Stimulated activated CD8-positive, alpha-beta memory T cell treated with anti-CD3 and anti-CD28 coated beads, Interleukin-4, amount 100 ng/mL, for 24 hours (primary cell): Measurements from ENCODE around the gene PACS1.
A peak's percentile ranks its signal among the peaks of the same experiment; 100 is the strongest.

ENCODE experiments used
- DNase-seq: peaks from one replicate; pipeline ENCODE4 v3.0.0-alpha.2; 2020; ENCODE audit warnings: low read depth

PACS1 gene

DNA sequence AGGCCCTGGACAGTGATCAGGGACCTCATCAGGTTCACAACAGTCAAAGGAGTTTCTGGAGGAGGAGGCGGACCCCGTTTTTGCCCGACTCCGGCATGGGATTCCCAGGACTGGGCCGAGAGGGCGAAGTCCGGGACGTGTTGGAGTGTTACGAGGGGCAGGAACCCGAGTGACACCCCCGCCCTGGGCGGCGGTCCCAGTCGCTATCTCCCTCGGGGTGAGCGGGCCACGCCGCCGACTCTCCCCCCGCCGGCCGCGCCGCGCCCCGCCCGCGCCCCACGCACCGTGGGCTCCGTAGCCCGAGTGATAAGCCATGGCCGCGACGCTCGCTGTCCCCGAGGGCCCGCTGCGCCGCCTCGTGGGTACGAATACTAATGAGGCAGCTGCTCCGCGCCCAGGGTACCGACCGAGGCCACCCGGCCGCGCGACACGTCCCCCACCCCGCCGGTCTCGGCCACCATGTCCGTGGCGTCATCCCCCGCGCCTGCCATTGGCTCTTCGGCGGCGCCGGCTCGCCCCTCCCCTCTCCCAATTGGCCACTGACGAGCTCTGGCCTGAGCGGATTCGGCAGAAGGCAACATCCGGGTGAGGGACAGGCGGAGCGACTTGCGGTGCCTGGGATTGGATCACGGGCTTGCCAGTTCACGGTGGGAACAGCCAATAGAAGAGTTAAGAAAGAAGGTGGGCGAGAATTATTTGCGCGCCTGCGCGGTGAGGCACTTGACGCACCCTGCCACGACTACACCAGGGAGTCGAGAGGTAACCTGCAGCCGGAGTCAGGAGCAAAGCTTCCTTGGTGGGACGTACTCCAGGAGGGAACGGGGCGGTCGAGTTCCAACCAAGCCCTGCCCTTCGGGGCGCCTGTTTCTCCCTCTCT, 218.8 kb downstream of the PACS1 start, which contains the start of gene YIF1A:
YIF1A (minus strand) TSS at position 473 of the 877 bp plus-strand sequence; CDS start at position 315, 158 bp downstream.
- DNase-seq = peak; percentile 97

DNA sequence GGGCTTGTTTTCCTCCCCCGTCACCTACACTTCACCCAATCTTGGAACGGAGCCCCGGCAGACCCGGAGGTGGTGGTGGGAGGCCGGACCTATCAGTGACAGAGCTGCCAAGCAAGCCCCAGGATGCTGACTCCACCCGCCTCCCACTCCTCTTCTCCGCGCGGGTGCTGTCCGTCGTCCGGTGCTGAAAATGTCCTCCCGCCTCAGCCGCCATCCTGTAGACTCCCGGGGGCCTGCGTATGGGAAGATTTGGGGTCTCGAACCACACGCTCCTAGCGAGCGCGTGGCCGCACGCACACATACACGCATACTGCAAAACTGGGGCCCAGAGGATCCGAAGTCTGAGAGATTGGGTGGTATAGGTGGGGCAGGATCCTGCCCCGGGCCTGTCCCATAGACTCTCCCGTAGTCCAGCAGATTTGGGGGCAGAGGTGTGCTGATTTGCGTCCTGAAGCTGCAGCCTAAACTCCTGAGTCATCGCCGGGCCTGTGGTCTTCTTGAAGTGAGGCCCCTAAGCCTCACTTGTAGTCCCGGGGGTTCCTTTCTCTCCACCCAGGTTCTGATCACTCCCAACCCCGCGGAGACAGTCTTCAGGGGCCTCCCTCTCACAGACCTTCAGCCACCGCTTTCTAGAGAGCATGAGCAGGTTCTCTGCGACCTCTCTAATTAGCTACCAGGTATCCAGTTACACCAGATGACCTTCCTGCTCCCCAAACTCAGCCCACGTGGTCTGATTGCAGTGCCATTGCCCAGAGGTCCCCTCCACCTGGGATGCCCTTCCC, 219.7 kb downstream of the PACS1 start:
- DNase-seq = peak; percentile 72

DNA sequence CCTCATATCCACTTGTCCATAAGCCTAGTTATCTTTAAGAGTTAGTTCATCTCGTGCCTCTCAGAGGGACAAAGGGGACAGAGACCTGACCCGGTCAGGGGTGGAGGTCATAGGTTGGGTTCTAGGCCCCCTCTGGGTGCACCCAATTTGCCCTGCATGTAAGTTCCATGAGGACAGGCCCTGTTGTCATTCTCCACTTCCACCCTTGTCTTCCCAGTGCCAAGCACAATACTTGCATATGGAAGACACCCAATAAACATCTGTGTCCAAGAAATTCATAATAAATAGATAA, 220.2 kb downstream of the PACS1 start:
- no peak for DNase-seq

DNA sequence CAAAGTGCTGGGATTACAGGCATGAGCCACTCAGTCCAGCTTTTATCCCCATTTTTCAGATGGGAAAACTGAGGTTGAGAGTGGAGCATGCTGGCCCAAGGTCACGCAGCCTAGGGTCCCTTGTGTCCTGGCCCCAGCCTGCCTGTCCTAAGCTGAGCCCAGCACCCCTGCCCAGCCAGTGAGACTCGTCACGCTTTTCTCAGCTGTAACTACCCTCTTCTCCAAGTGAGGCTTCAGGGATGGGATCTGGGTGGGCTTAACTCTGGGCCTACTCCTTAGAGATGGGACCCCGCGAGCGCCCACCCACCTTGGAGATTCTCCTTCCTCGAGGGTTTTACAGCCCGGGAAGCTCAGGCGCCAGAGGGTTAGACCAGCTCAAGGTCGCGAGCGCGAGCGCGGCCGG, 221.2 kb downstream of the PACS1 start:
- no peak for DNase-seq

DNA sequence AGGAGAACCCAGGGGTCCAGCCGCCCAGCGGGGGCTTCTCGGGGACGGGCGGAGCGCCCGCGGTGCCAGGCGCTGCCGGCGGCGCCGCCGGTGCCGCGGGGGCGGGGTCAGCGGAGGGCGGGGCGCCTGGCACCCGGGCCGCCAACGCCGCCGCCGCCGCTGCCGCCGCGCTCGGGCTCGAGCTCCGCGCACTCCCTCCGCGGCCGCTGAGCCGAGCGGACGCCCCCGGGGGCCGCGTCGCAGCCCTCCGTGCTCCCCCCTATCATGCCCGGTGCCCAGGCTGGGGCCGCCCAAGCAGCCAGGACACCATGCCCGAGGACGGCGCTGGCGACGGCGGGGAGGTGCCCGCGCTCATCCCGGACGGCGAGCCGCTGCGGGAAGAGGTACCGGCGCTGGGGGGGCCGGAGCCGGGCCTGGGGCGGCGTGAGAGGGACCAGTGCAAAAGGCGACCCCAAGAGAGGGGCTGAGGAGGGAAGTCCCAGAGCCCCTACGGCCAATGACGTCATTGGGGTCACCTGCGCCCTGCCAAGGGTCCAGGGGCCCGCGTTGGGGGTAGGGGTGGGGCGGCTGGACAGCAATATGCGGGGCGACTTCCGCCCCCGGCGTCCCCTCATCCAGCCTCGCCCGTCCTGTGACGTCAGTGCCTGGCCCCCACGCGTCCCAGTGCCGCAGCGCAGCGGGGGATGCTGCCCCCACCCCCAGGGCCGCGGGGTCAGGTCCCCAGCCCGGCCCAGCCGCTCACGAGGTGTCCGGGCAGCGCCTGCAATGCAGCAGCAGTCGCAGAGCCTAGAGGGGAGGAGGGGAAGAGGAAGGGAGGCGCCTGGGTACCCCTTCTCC, 221.9 kb downstream of the PACS1 start, which contains the start of gene TMEM151A:
TMEM151A (plus strand) TSS at position 189 of the 837 bp plus-strand sequence; CDS start at position 309, 120 bp downstream.
- no peak for DNase-seq

DNA sequence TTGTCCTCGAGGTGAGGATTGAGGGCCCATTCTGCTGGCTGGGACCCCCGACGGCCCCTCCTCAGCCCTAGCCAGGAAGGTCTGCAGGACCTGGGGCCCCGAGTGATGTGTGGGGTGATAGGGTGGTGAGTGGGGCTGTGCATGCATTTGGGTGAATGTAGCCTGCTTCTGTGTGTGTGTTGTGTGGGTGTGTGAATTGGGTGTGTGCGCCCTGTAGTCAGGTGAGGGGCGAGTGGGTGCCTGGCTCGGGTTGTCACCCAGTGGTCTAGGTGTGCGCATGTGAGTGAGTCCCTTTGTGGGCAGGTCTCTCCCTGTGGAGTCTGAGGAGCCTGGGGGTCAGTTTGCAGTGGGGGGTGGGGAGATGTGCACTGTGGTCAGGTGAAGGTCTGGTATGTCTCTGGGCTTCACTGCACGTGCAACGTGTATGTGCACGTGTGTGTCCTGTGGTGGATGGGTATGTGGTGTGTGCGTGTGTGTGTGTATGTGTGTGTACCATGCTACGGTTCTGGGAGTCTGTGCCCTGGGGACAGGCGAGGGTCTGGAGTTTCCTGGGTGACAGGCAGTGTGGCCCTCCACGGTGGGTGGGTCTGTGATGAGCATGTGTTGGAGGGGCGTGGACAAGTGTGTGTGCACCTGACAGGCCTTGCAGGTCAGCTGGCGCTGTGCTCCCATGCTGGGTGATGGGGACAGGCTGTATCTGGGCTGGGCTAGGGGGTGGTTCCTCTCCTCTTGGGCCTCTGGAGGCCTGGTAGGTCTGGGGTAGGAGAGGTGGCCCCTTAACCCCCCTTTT, 222.7 kb downstream of the PACS1 start:
- DNase-seq = no peak

DNA sequence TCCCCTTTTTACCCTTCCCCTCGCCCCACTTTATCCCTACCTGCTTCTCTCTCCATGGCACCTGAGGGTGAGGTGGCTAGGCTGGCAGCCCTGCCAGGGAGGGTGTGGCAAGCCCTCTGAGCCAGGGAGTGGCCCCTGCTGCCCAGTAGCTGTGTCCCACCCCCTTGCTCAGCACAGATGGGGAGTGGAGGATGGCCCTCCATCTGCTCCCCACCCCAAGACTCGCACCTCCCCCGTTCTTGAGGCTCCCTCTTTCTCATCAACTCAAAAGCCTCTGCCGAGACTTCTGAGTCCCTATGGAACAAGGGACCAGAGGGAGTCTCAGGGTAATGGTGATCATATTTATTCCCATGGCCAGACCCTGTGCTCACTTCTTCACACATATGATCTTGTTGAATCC, 223.3 kb downstream of the PACS1 start:
- no peak for DNase-seq

DNA sequence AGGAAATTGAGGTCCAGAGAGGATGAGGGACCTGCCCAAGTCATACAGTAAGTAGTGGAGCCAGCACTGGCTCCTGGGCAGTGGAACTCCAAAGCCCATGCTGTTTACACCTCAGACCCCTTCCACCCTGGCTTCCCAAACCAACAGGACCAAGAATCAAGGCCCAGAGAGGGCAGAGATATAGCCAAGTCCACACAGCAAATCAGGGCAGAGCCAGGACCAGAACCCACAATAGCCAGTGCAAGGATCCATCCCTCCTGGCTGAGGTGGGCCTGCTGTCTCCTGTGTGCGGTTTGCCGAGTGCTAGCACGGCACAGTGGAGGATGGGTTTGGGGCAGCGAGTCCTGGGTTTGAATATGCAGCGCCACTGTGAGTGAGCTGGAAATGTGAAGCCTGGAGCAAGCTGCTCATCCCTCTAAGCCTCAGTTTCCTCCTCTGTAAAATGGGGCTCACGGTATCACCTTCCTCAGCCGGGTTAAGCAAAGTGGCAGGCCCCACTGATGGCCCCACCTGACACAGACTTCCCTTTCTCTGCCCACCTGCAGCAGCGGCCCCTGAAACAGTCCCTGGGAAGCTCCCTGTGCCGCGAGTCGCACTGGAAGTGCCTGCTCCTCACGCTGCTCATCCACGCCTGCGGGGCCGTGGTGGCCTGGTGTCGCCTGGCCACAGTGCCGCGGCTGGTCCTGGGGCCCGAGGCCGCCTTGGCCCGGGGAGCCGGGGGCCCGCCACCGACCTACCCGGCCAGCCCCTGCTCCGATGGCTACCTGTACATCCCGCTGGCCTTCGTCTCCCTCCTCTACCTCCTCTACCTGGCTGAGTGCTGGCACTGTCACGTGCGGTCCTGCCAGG, 223.9 kb downstream of the PACS1 start:
- no peak for DNase-seq
